Suprapubic skin (tissue), 3 donors: ENCODE data around the gene SNX24.

ENCODE experiments used
- EP300 ChIP-seq: sonication (generic); formaldehyde crosslinking; IDR thresholded peaks from one replicate; pipeline ENCODE4 v1.6.1; 2017; ENCODE audit warnings: antibody characterized with exemption
- POLR2A ChIP-seq, 2 donors: fragments of 450-650 bp; IDR thresholded peaks; one replicate each; pipeline ENCODE4 v1.6.1; 2017; ENCODE audit warnings: antibody characterized with exemption in 2 of 2, mild to moderate bottlenecking in 2 of 2, moderate library complexity in 2 of 2
- TF ChIP-seq, protein P1 (sequence below), 2 donors: fragments of 200-600 bp in 1 of 2; fragments of 450-650 bp in 1 of 2; sonication (generic) in 1 of 2; IDR thresholded peaks; one replicate each; pipeline ENCODE4 v1.5.1; 2016 to 2019; ENCODE audit warnings: antibody characterized with exemption in 2 of 2, mild to moderate bottlenecking in 1 of 2, moderate library complexity in 1 of 2

GRCh38 chr5:122870219-122870856 lies 24.9 kb downstream of the SNX24 start:
- TF ChIP-seq POLR2A (IDR thresholded peaks at IDR 0.05) = no peak
- TF ChIP-seq, protein P1, sequence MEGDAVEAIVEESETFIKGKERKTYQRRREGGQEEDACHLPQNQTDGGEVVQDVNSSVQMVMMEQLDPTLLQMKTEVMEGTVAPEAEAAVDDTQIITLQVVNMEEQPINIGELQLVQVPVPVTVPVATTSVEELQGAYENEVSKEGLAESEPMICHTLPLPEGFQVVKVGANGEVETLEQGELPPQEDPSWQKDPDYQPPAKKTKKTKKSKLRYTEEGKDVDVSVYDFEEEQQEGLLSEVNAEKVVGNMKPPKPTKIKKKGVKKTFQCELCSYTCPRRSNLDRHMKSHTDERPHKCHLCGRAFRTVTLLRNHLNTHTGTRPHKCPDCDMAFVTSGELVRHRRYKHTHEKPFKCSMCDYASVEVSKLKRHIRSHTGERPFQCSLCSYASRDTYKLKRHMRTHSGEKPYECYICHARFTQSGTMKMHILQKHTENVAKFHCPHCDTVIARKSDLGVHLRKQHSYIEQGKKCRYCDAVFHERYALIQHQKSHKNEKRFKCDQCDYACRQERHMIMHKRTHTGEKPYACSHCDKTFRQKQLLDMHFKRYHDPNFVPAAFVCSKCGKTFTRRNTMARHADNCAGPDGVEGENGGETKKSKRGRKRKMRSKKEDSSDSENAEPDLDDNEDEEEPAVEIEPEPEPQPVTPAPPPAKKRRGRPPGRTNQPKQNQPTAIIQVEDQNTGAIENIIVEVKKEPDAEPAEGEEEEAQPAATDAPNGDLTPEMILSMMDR (IDR thresholded peaks at IDR 0.05) = no peak
- TF ChIP-seq EP300 = no peak
